HG03175 (cell line): ENCODE data around the gene PPP1R36.

Experiments used
- ATAC-seq: cut with Tn5 transposase; IDR thresholded peaks from one replicate; pipeline ENCODE4 v1.9.1; 2021; ENCODE audit warnings: mild to moderate bottlenecking, moderate library complexity; ENCODE audit not compliant: unreplicated experiment

The PPP1R36 gene

DNA sequence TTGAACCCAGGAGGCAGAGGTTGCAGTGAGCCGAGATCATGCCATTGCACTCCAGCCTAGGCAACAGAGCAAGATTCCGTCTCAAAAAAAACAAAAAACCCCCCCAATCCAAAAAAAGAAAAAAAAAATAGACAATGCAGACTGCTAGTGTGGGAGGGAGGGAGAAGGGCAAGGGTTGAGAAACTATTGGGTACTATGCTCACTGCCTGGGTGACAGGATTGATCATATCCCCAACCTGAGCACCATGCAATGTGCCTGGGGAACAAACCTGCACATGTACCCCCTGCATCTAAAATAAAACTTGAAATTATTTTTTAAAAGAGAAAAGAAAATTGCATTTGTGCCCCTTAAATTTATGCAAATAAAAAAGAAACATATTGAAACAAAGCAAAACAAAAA is 88.9 kb downstream of the PPP1R36 start:
- no peak for ATAC-seq
